Mesenteric fat pad (tissue), 1 donor: Measurements from ENCODE around the gene GALNT7. TPM values are rescaled to one million over a fixed set of nuclear protein-coding genes. Genes with fewer than 3 reads are reported as not detected.

Source experiments
- microRNA-seq: library from miRNA; unstranded; fragments of <30 nt; microRNA quantifications from one replicate; pipeline ENCODE4 v1.2.0, GENCODE V29; 2020; ENCODE audit warnings: borderline number of aligned reads
- total RNA-seq: library from RNA; stranded (reverse); fragmentation: NEBNext Ultra II Directional; extraction: Animal tissue kit (Norgen Biotek cat#: 25700); gene quantifications from one replicate; pipeline ENCODE4 v1.2.1, GENCODE V29; 2021
- donor health status: DM: yes; HTN: yes; CAD: no.

GALNT7 gene
- total RNA-seq, 1 donor from 2014 or later: 9.8 TPM

Small RNA genes lying within 50 kb of the gene (microRNA-seq; reads per million reads assigned to microRNA genes)
- gene MIR548T: not detected

Other genes with a start within 250 kb of the GALNT7 start
- gene HMGB2, start 165.5 kb downstream of the GALNT7 start, total RNA-seq: 41.4 TPM
- gene SAP30, start 202.1 kb downstream of the GALNT7 start, total RNA-seq: 28.5 TPM
- 1.1 TPM for gene SCRG1, start 230.3 kb downstream of the GALNT7 start, total RNA-seq